Neural cell (in vitro differentiated cells): ENCODE results near the gene CLEC2D.

Experiments used
- EP300 ChIP-seq: fragments of 450-650 bp; conservative IDR thresholded peaks from 2 replicates; pipeline ENCODE4 v1.6.1; 2014; ENCODE audit warnings: antibody characterized with exemption, mild to moderate bottlenecking, moderate library complexity; ENCODE audit not compliant: poor library complexity, severe bottlenecking
- EZH2 ChIP-seq: fragments of 200-600, 300-800 bp; shearing (Covaris generic), sonication (generic); IDR thresholded peaks from 2 replicates; pipeline ENCODE4 v1.6.1; 2014; ENCODE audit warnings: antibody characterized with exemption, low read length, borderline replicate concordance, mild to moderate bottlenecking; ENCODE audit not compliant: insufficient read depth, poor library complexity, severe bottlenecking
- MXI1 ChIP-seq: fragments of 450-650 bp; conservative IDR thresholded peaks from 2 replicates; pipeline ENCODE4 v1.6.1; 2014; ENCODE audit warnings: antibody characterized with exemption, mild to moderate bottlenecking; ENCODE audit not compliant: poor library complexity, severe bottlenecking
- POLR2AphosphoS5 ChIP-seq: IDR thresholded peaks from 2 replicates; pipeline ENCODE4 v1.6.1; 2012
- RAD21 ChIP-seq: fragments of 450-650 bp; conservative IDR thresholded peaks from 2 replicates; pipeline ENCODE4 v1.6.1; 2014; ENCODE audit warnings: antibody characterized with exemption, mild to moderate bottlenecking, moderate library complexity
- REST ChIP-seq: IDR thresholded peaks from 2 replicates; pipeline ENCODE4 v1.6.1; 2012; ENCODE audit warnings: borderline replicate concordance
- SMC3 ChIP-seq: fragments of 450-650 bp; conservative IDR thresholded peaks from 2 replicates; pipeline ENCODE4 v1.6.1; 2014; ENCODE audit warnings: antibody characterized with exemption, mild to moderate bottlenecking, moderate library complexity; ENCODE audit not compliant: poor library complexity
- TAF1 ChIP-seq: IDR thresholded peaks from 2 replicates; pipeline ENCODE4 v1.6.1; 2012; ENCODE audit warnings: low read depth
- TF ChIP-seq, protein P1 (sequence below): fragments of 450-650 bp; IDR thresholded peaks from 2 replicates; pipeline ENCODE4 v1.5.1; 2014; ENCODE audit warnings: antibody characterized with exemption, mild to moderate bottlenecking, moderate library complexity; ENCODE audit not compliant: poor library complexity, severe bottlenecking

DNA sequence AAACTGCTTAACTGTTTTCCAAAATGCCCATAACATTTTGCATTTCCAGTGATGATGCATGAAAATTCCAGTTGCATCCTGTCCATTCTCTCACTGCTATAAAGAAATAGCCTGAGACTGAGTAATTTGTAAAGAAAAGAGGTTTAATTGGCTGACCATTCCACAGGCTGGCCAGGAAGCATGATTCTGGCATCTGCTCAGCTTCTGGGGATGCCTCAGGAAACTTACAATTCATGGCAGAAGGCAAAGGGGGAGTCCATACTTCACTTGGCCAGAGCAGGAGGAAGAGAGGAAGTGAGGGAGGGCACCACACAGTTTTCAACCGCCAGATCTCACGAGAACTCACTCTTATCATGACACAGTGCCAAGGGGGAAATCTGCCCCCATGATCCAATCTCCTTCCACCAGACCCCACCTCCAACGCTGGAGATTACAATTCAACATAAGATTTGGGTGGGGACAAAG, 18.2 kb upstream of the CLEC2D start:
- TF ChIP-seq, protein P1, sequence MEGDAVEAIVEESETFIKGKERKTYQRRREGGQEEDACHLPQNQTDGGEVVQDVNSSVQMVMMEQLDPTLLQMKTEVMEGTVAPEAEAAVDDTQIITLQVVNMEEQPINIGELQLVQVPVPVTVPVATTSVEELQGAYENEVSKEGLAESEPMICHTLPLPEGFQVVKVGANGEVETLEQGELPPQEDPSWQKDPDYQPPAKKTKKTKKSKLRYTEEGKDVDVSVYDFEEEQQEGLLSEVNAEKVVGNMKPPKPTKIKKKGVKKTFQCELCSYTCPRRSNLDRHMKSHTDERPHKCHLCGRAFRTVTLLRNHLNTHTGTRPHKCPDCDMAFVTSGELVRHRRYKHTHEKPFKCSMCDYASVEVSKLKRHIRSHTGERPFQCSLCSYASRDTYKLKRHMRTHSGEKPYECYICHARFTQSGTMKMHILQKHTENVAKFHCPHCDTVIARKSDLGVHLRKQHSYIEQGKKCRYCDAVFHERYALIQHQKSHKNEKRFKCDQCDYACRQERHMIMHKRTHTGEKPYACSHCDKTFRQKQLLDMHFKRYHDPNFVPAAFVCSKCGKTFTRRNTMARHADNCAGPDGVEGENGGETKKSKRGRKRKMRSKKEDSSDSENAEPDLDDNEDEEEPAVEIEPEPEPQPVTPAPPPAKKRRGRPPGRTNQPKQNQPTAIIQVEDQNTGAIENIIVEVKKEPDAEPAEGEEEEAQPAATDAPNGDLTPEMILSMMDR, result no peak
- TF ChIP-seq EZH2 (no peak), POLR2AphosphoS5 (no peak), EP300 (no peak), REST (no peak), SMC3 (no peak), RAD21 (no peak), TAF1 (no peak), MXI1 (no peak)
